OCI-LY7 (cell line): ENCODE measurements around the gene STOX2.

Experiments used
- CTCF ChIP-seq: fragments of 200-600 bp; sonication (generic); conservative IDR thresholded peaks from 2 replicates; pipeline ENCODE4 v1.5.1; 2014; ENCODE audit warnings: mild to moderate bottlenecking, antibody characterized with exemption, low read length, moderate library complexity, mixed read lengths
- EZH2phosphoT487 ChIP-seq: fragments of 200-600 bp; sonication (generic); IDR thresholded peaks from 2 replicates; pipeline ENCODE4 v1.6.1; 2018; ENCODE audit warnings: low read depth, borderline replicate concordance, mild to moderate bottlenecking, mixed run types, antibody characterized with exemption, low read length, moderate library complexity, mixed read lengths

DNA sequence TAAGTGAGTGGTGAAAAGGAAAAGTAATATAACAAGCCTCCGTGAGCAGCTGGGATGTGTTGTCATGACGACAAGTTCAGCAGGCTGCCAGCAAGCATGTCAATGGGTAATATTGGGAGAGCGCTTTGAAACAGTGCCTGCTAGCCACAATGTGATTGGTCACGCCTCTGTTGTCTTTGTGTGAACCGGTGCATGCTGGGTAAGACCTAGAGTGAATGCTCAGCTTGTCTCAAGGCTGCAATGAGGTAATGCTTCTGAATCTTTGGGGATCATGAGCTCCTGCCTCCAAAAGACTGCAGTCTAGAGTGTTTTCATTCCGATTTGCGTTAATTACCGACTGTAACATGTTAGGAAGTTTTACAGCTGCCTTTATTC, 54.9 kb downstream of the STOX2 start:
- no peak for TF ChIP-seq CTCF
- no peak for TF ChIP-seq EZH2phosphoT487
